RWPE2 (cell line): ENCODE measurements around the gene GMPR.

Experiments
- ATAC-seq: fragments of 200-7000 bp; cut with Tn5 transposase; 3 replicates; pipeline ENCODE4 v1.9.1; 2021; ENCODE audit warnings: low read depth
- DNase-seq: peaks from one replicate; pipeline ENCODE4 v3.0.0-alpha.2; 2020; ENCODE audit warnings: low spot score
- H3K27ac ChIP-seq: fragments of 450-650 bp; 2 replicates; pipeline ENCODE4 v1.5.1; 2017; ENCODE audit warnings: mild to moderate bottlenecking; ENCODE audit not compliant: poor library complexity, severe bottlenecking
- H3K27me3 ChIP-seq: fragments of 250-450 bp; sonication (Bioruptor Pico); 2 replicates; pipeline ENCODE4 v1.5.1; 2021; ENCODE audit warnings: mild to moderate bottlenecking, moderate library complexity; ENCODE audit not compliant: insufficient read depth, poor library complexity, severe bottlenecking
- H3K36me3 ChIP-seq: fragments of 250-450 bp; sonication (Bioruptor Pico); 2 replicates; pipeline ENCODE4 v1.5.1; 2020; ENCODE audit warnings: low read depth, mild to moderate bottlenecking, moderate library complexity
- H3K4me1 ChIP-seq: fragments of 250-450 bp; sonication (Bioruptor Pico); 2 replicates; pipeline ENCODE4 v1.5.1; 2021; ENCODE audit warnings: mild to moderate bottlenecking, moderate library complexity; ENCODE audit not compliant: insufficient read depth, poor library complexity, severe bottlenecking
- H3K4me3 ChIP-seq: fragments of 250-450 bp; sonication (Bioruptor Pico); 2 replicates; pipeline ENCODE4 v1.5.1; 2021; ENCODE audit warnings: mild to moderate bottlenecking, moderate library complexity; ENCODE audit not compliant: severe bottlenecking
- H3K9me3 ChIP-seq: fragments of 250-450 bp; sonication (Bioruptor Pico); 2 replicates; pipeline ENCODE4 v1.5.1; 2021; ENCODE audit warnings: mild to moderate bottlenecking, moderate library complexity; ENCODE audit not compliant: severe bottlenecking
- CTCF ChIP-seq: fragments of 450-650 bp; IDR thresholded peaks from one replicate; pipeline ENCODE4 v1.5.1; 2017; ENCODE audit warnings: mild to moderate bottlenecking, moderate library complexity; ENCODE audit not compliant: poor library complexity, severe bottlenecking

The GMPR gene

GRCh38 chr6:16272201-16272600 is 33.8 kb downstream of the GMPR start:
- H3K4me1 ChIP-seq, result peaks cover 4% of the 10 kb centered on the region
- H3K4me3 ChIP-seq, result no peak overlapping the region
- H3K9me3 ChIP-seq, result no peaks in the 10 kb centered on the region
- no peak overlapping the region for H3K27ac ChIP-seq
- no peaks in the 10 kb centered on the region for H3K36me3 ChIP-seq
- H3K27me3 ChIP-seq, result no peaks in the 10 kb centered on the region
- DNase-seq (no peak), ATAC-seq (no peak)
- no peak for TF ChIP-seq CTCF

- DNase-seq, result no peak
- Histone ChIP-seq H3K9me3 (no peaks in the 10 kb centered on the region), H3K27me3 (no peaks in the 10 kb centered on the region), H3K27ac (no peak overlapping the region), H3K4me3 (no peak overlapping the region), H3K36me3 (no peaks in the 10 kb centered on the region), H3K4me1 (peaks cover 15% of the 10 kb centered on the region)
- ATAC-seq, result no peak
- TF ChIP-seq CTCF, result no peak
Observed at GRCh38 chr6:16273256-16273655, 34.9 kb downstream of the GMPR start.

- no peaks in the 10 kb centered on the region for H3K27me3 ChIP-seq
- H3K9me3 ChIP-seq, result no peaks in the 10 kb centered on the region
- peaks cover 16% of the 10 kb centered on the region for H3K4me1 ChIP-seq
- TF ChIP-seq CTCF, result no peak
- DNase-seq, result no peak
- H3K4me3 ChIP-seq, result no peak overlapping the region
- no peak for ATAC-seq
- no peak overlapping the region for H3K27ac ChIP-seq
- H3K36me3 ChIP-seq, result no peaks in the 10 kb centered on the region
Observed at GRCh38 chr6:16274483-16274882, 36.1 kb downstream of the GMPR start.

GRCh38 chr6:16274885-16275589 is 36.6 kb downstream of the GMPR start:
- DNase-seq, result no peak
- no peak for ATAC-seq
- TF ChIP-seq CTCF, result no peak
- Histone ChIP-seq H3K36me3 (no peaks in the 10 kb centered on the region), H3K9me3 (no peaks in the 10 kb centered on the region), H3K4me1 (peaks cover 16% of the 10 kb centered on the region), H3K4me3 (no peak overlapping the region), H3K27ac (no peak overlapping the region), H3K27me3 (no peaks in the 10 kb centered on the region)
